GM12878 (cell line): ENCODE measurements around the gene SALL1. TPM values are rescaled to one million over a fixed set of nuclear protein-coding genes. Genes with fewer than 3 reads are reported as not detected.

ENCODE experiments used
- ATAC-seq: fragments of 200-7000 bp; cut with Tn5 transposase; 3 replicates; pipeline ENCODE4 v1.9.1; 2020; ENCODE audit warnings: mild to moderate bottlenecking, moderate library complexity
- BruUV-seq: library from RNA; stranded (reverse); fragments of 400-500 nt; replicated peaks from 2 replicates; lab custom pipeline; 2021; lab: Mats Ljungman, UMichigan
- CTCF ChIA-PET: fragments of 300-600 bp; sonication (Branson Sonifier 250); formaldehyde crosslinking; extraction: SDS; loops from one replicate; lab custom pipeline; 2021; ENCODE audit warnings: inconsistent platforms; lab: Yijun Ruan, JAX
- POLR2A ChIA-PET: fragments of 350-600 bp; formaldehyde crosslinking; extraction: SDS; loops from one replicate; lab custom pipeline; 2021; ENCODE audit warnings: inconsistent platforms; lab: Charles Lee
- RAD21 ChIA-PET: fragments of 300-600 bp; sonication (Branson Sonifier 250); formaldehyde crosslinking; loops from one replicate; lab custom pipeline; 2023; ENCODE audit warnings: antibody characterized with exemption; ENCODE audit not compliant: unreplicated experiment; lab: Charles Lee
- SMC1A ChIA-PET: fragments of 300-600 bp; sonication (Branson Sonifier 250); formaldehyde crosslinking; loops from one replicate; lab custom pipeline; 2023; ENCODE audit not compliant: unreplicated experiment, uncharacterized antibody; lab: Charles Lee
- DNase-seq: peaks from one replicate; pipeline ENCODE4 v3.0.0-alpha.2; 2011; ENCODE audit warnings: low read depth, low spot score
- FAIRE-seq: peaks from 3 replicates; lab custom pipeline; 2011; peaks lifted over from hg19 to GRCh38; lab: Jason Lieb, UNC
- H2AFZ ChIP-seq: 2 replicates; pipeline ENCODE4 v1.6.0; 2011; ENCODE audit warnings: low read depth, low read length, control low read depth; ENCODE audit not compliant: control insufficient read depth
- H3K27ac ChIP-seq: 2 replicates; pipeline ENCODE4 v1.5.1; 2011; ENCODE audit warnings: control low read depth; ENCODE audit not compliant: control insufficient read depth, insufficient read depth
- H3K27me3 ChIP-seq, 2 experiments: replicated peaks in 1 of 2; 2 replicates each; pipeline versions ENCODE4 v1.6.0 to v1.6.1; 2011; ENCODE audit warnings: low read length in 1 of 2; ENCODE audit not compliant: control insufficient read depth in 2 of 2, insufficient read depth in 2 of 2
- H3K36me3 ChIP-seq, 2 experiments: 2 replicates each; pipeline ENCODE4 v1.5.1; 2011; ENCODE audit warnings: low read length in 1 of 2; ENCODE audit not compliant: control insufficient read depth in 2 of 2, insufficient read depth in 2 of 2
- H3K4me1 ChIP-seq: 2 replicates; pipeline ENCODE4 v1.6.1; 2011; ENCODE audit warnings: mild to moderate bottlenecking, low read length, moderate library complexity, mixed read lengths; ENCODE audit not compliant: control insufficient read depth, insufficient read depth
- H3K4me2 ChIP-seq: 2 replicates; pipeline ENCODE4 v1.6.0; 2011; ENCODE audit warnings: control low read depth; ENCODE audit not compliant: control insufficient read depth, insufficient read depth
- H3K4me3 ChIP-seq: fragments of 200-600 bp; sonication (generic); 2 replicates; pipeline ENCODE4 v1.5.1; 2016
- H3K79me2 ChIP-seq: 2 replicates; pipeline ENCODE4 v1.6.0; 2011; ENCODE audit warnings: low read length; ENCODE audit not compliant: control insufficient read depth, insufficient read depth
- H3K9ac ChIP-seq: 2 replicates; pipeline ENCODE4 v1.8.0; 2011; ENCODE audit warnings: low read length, control low read depth, mixed read lengths; ENCODE audit not compliant: control insufficient read depth, insufficient read depth
- H3K9me3 ChIP-seq: replicated peaks from 3 replicates; pipeline ENCODE4 v1.5.1; 2011; ENCODE audit warnings: mild to moderate bottlenecking, low read length; ENCODE audit not compliant: control insufficient read depth, insufficient read depth
- H4K20me1 ChIP-seq: 2 replicates; pipeline ENCODE4 v1.6.0; 2011; ENCODE audit not compliant: control insufficient read depth, insufficient read depth
- BACH1 ChIP-seq: fragments of 450-650 bp; IDR thresholded peaks from 2 replicates; pipeline ENCODE4 v1.6.1; 2017; ENCODE audit warnings: mild to moderate bottlenecking, borderline replicate concordance
- BCL11A ChIP-seq: IDR thresholded peaks from 2 replicates; pipeline ENCODE4 v1.6.1; 2011; ENCODE audit warnings: low read depth, low read length
- BMI1 ChIP-seq: fragments of 450-650 bp; IDR thresholded peaks from 2 replicates; pipeline ENCODE4 v1.6.1; 2016; ENCODE audit warnings: mild to moderate bottlenecking, moderate library complexity, borderline replicate concordance
- CUX1 ChIP-seq: IDR thresholded peaks from 2 replicates; pipeline ENCODE4 v1.6.1; 2012; ENCODE audit warnings: improper control_type of control experiment, low read depth, low read length; ENCODE audit not compliant: insufficient replicate concordance
- DPF2 ChIP-seq: fragments of 450-650 bp; IDR thresholded peaks from 2 replicates; pipeline ENCODE4 v1.6.1; 2017; ENCODE audit warnings: mild to moderate bottlenecking
- JUND ChIP-seq: IDR thresholded peaks from 2 replicates; pipeline ENCODE4 v1.6.1; 2012; ENCODE audit warnings: low read depth, mild to moderate bottlenecking, low read length, improper control_type of control experiment, moderate library complexity
- POLR2AphosphoS5 ChIP-seq: IDR thresholded peaks from 2 replicates; pipeline ENCODE4 v1.6.1; 2011; ENCODE audit warnings: mild to moderate bottlenecking, low read length, inconsistent platforms
- RELA ChIP-seq: fragments of 450-650 bp; IDR thresholded peaks from 2 replicates; pipeline ENCODE4 v1.8.0; 2014; ENCODE audit warnings: borderline replicate concordance; ENCODE audit not compliant: partially characterized antibody
- RELB ChIP-seq: fragments of 450-650 bp; IDR thresholded peaks from 2 replicates; pipeline ENCODE4 v1.6.1; 2017; ENCODE audit warnings: low read depth, mild to moderate bottlenecking, moderate library complexity
- SMC3 ChIP-seq: IDR thresholded peaks from 2 replicates; pipeline ENCODE4 v1.6.1; 2011; ENCODE audit warnings: low read length, improper control_type of control experiment, borderline replicate concordance
- STAT3 ChIP-seq: IDR thresholded peaks from 2 replicates; pipeline ENCODE4 v1.6.1; 2011; ENCODE audit warnings: low read depth, low read length, improper control_type of control experiment
- TAF1 ChIP-seq: IDR thresholded peaks from 2 replicates; pipeline ENCODE4 v1.6.1; 2011; ENCODE audit warnings: mild to moderate bottlenecking, low read depth, low read length, borderline replicate concordance
- ZBTB33 ChIP-seq: fragments of 450-650 bp; IDR thresholded peaks from 2 replicates; pipeline ENCODE4 v1.6.1; 2017; ENCODE audit warnings: mild to moderate bottlenecking
- ZNF274 ChIP-seq: IDR thresholded peaks from one replicate; pipeline ENCODE4 v1.8.0; 2011; ENCODE audit not compliant: insufficient read length, insufficient read depth
- WGBS: methylation state at CpG from one replicate; pipeline ENCODE4 v1.1.6; 2016; ENCODE audit warnings: low lambda C conversion rate; ENCODE audit not compliant: insufficient replicate concordance, insufficient coverage; ENCODE audit errors: missing lambda C conversion rate; 5-methylcytosine and 5-hydroxymethylcytosine counted together
- in situ Hi-C: fragments of 300-500 bp; cut with MboI; formaldehyde crosslinking; loops from 9 replicates; pipeline ENCODE4 v1.14.3; 2018; ENCODE audit warnings: mixed read lengths
- intact Hi-C: fragments of 100-400 bp; cut with micrococcal nuclease; formaldehyde crosslinking; loops from one replicate; pipeline ENCODE4 v1.14.2; 2022; ENCODE audit not compliant: unreplicated experiment
- polyA plus RNA-seq, 11 experiments: library from polyadenylated mRNA; depleted of rRNA in 4 of 11; unstranded in 6 of 11; stranded (reverse) in 5 of 11; fragments of >200 nt; fragmentation: Nextera tagmentation in 4 of 11; fragmentation: Illumina TruSeq in 1 of 11; extraction: Ambion mirVana in 4 of 11; extraction: Trizol in 1 of 11; gene quantifications; 1 replicate in 1 of 11; 2 replicates in 10 of 11; pipeline versions ENCODE4 v1.2.1 to v1.2.3, GENCODE V29; 2011 to 2016; ENCODE audit warnings: inconsistent platforms in 2 of 11, missing spikeins in 2 of 11, low read depth in 1 of 11
- total RNA-seq, 4 experiments: library from RNA; depleted of rRNA in 3 of 4; stranded (reverse); fragments of >200 nt in 3 of 4; fragmentation: Illumina TruSeq in 1 of 4; extraction: Trizol in 1 of 4; gene quantifications; 2 replicates each; pipeline versions ENCODE4 v1.2.1 to v1.2.3, GENCODE V29; 2013 to 2021
- TF ChIP-seq, protein P1 (sequence below): IDR thresholded peaks from 2 replicates; pipeline ENCODE4 v1.6.1; 2011; ENCODE audit warnings: mild to moderate bottlenecking, low read depth, low read length, moderate library complexity; ENCODE audit not compliant: insufficient replicate concordance

The SALL1 gene
- total and polyA plus RNA-seq, 10 of the 15 experiments (the other 5 are each of a cell fraction or from before 2014, with no cell fraction given), result 0.01 to 0.08 (median 0.03) TPM; not detected in 6

DNA sequence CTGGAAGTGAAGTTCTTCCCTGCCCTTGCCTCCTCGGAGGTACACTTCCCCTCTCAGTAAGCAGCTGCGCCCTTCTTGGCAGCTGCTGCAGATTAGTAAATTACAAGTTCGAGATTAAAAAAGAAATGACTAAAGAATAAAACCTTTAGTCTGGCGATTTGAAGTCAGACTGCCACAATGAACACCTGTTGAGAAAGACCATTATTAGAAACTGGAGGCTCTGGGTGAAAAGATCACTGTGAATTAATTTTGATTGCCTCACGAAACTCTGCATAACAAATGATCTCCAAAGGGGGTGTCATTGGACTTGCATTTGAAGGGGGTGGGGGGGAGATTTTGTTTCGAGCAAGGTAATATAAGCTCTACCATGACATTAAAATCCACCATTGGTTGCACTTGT is 39.3 kb downstream of the SALL1 start:
- no TSS peak for BruUV-seq
- Histone ChIP-seq H2AFZ (no peak overlapping the region), H3K4me3 (no peak overlapping the region), H3K9ac (no peak overlapping the region), H3K27me3 (peaks cover 2 to 8% of the 10 kb centered on the region in 2 experiments), H4K20me1 (no peaks in the 10 kb centered on the region; the same call in 1 of the 2 replicates), H3K36me3 (no peaks in the 10 kb centered on the region), H3K27ac (no peak overlapping the region), H3K79me2 (no peaks in the 10 kb centered on the region), H3K4me1 (no peaks in the 10 kb centered on the region), H3K9me3 (no peaks in the 10 kb centered on the region), H3K4me2 (no peak overlapping the region)
- ATAC-seq (no peak), FAIRE-seq (no peak), DNase-seq (no peak)
- TF ChIP-seq BCL11A, result no peak
- no peak for TF ChIP-seq JUND
- no peak for TF ChIP-seq POLR2AphosphoS5
- TF ChIP-seq SMC3, result no peak
- TF ChIP-seq BMI1, result no peak
- no peak for TF ChIP-seq STAT3
- TF ChIP-seq BACH1, result no peak
- no peak for TF ChIP-seq TAF1
- TF ChIP-seq, protein P1, sequence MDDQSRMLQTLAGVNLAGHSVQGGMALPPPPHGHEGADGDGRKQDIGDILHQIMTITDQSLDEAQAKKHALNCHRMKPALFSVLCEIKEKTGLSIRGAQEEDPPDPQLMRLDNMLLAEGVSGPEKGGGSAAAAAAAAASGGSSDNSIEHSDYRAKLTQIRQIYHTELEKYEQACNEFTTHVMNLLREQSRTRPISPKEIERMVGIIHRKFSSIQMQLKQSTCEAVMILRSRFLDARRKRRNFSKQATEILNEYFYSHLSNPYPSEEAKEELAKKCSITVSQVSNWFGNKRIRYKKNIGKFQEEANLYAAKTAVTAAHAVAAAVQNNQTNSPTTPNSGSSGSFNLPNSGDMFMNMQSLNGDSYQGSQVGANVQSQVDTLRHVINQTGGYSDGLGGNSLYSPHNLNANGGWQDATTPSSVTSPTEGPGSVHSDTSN, result no peak
- TF ChIP-seq DPF2, result no peak
- TF ChIP-seq CUX1, result no peak
- TF ChIP-seq ZBTB33, result no peak
- no peak for TF ChIP-seq ZNF274
- TF ChIP-seq RELA, result no peak
- TF ChIP-seq RELB, result no peak
- CTCF ChIA-PET, result no interaction called here
- intact Hi-C loops (no loop called here), in situ Hi-C loops (no loop called here)
- POLR2A ChIA-PET, result no interaction called here
- under 1% methylated on average over 6 of the region's 6 CpGs for WGBS
- SMC1A ChIA-PET, result no interaction called here
- RAD21 ChIA-PET, result no interaction called here
